Naive thymus-derived CD8-positive, alpha-beta T cell (primary cell): ENCODE results near the gene ANO8. TPM values are rescaled to one million over a fixed set of nuclear protein-coding genes. Genes with fewer than 3 reads are reported as not detected.
"Not testable (repeated sequence)": the region's sequence is repeated elsewhere in the genome, so short reads cannot be mapped to it uniquely, and the experiment has no call there.

ENCODE experiments used
- ATAC-seq, 2 donors: fragments of 150-1000 bp; cut with Tn5 transposase in 1 of 2; sonication (Bioruptor Pico), chemical (Tn5 transposase) in 1 of 2; 1 replicate in 1 of 2; 2 replicates in 1 of 2; pipeline ENCODE4 v1.10.0; 2021; ENCODE audit warnings: mild to moderate bottlenecking in 2 of 2, moderate library complexity in 2 of 2
- POLR2A ChIA-PET: fragments of 350-600 bp; sonication (Branson Sonifier 250); formaldehyde crosslinking; loops from one replicate; lab custom pipeline; 2021; ENCODE audit warnings: antibody characterized with exemption; lab: Charles Lee
- DNase-seq, 10 donors: peaks; one replicate each; pipeline versions ENCODE4 v3.0.0 to v3.0.0-alpha.2; 2020 to 2022
- H3K27ac Mint-ChIP-seq, 10 donors: one replicate each; pipeline ENCODE4 v1.8.0; 2020 to 2022; ENCODE audit warnings: mild to moderate bottlenecking in 10 of 10, mixed read lengths in 10 of 10, moderate library complexity in 4 of 10, inconsistent platforms in 1 of 10
- H3K27me3 Mint-ChIP-seq, 5 donors: one replicate each; pipeline ENCODE4 v1.8.0; 2021 to 2022; ENCODE audit warnings: mixed read lengths in 5 of 5
- H3K36me3 Mint-ChIP-seq, 3 donors: one replicate each; pipeline ENCODE4 v1.8.0; 2020 to 2022; ENCODE audit warnings: mixed read lengths in 3 of 3, mild to moderate bottlenecking in 2 of 3, inconsistent platforms in 1 of 3
- H3K4me1 Mint-ChIP-seq, 4 donors: one replicate each; pipeline ENCODE4 v1.8.0; 2021 to 2022; ENCODE audit warnings: mixed read lengths in 4 of 4
- H3K4me3 Mint-ChIP-seq, 10 donors: one replicate each; pipeline ENCODE4 v1.8.0; 2020 to 2022; ENCODE audit warnings: mild to moderate bottlenecking in 10 of 10, mixed read lengths in 10 of 10, moderate library complexity in 6 of 10, inconsistent platforms in 1 of 10
- H3K9me3 Mint-ChIP-seq, 9 donors: one replicate each; pipeline ENCODE4 v1.8.0; 2020 to 2022; ENCODE audit warnings: mixed read lengths in 9 of 9, mild to moderate bottlenecking in 3 of 9, inconsistent platforms in 1 of 9, moderate library complexity in 1 of 9
- polyA plus RNA-seq, 3 donors: library from polyadenylated mRNA; unstranded; fragments of 300-500 nt; fragmentation: Illumina TruSeq; gene quantifications; one replicate each; pipeline ENCODE4 v1.2.3, GENCODE V29; 2021
- total RNA-seq, 8 experiments: library from RNA in 2 of 8; stranded (reverse) in 2 of 8; gene quantifications; one replicate each; pipeline ENCODE4 v1.2.3 and lab custom pipeline; 2021 to 2026

The ANO8 gene, protein sequence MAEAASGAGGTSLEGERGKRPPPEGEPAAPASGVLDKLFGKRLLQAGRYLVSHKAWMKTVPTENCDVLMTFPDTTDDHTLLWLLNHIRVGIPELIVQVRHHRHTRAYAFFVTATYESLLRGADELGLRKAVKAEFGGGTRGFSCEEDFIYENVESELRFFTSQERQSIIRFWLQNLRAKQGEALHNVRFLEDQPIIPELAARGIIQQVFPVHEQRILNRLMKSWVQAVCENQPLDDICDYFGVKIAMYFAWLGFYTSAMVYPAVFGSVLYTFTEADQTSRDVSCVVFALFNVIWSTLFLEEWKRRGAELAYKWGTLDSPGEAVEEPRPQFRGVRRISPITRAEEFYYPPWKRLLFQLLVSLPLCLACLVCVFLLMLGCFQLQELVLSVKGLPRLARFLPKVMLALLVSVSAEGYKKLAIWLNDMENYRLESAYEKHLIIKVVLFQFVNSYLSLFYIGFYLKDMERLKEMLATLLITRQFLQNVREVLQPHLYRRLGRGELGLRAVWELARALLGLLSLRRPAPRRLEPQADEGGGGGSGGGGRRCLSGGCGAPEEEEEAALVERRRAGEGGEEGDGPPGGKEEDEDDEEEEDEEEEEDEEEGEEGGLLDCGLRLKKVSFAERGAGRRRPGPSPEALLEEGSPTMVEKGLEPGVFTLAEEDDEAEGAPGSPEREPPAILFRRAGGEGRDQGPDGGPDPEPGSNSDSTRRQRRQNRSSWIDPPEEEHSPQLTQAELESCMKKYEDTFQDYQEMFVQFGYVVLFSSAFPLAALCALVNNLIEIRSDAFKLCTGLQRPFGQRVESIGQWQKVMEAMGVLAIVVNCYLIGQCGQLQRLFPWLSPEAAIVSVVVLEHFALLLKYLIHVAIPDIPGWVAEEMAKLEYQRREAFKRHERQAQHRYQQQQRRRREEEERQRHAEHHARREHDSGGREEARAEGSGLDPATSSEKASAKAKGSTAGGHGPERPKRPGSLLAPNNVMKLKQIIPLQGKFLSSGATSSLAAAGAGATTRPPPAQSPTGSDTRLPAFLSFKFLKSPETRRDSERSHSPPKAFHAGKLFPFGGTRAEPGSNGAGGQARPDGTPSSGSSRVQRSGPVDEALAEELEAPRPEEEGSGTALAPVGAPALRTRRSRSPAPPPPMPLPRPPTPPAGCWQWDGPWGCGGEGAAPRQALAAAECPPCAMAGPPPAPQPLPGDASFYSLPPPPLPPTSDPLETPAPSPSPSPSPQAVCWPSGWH
- total RNA-seq, result 10 to 100 TPM; 15.7 to 18.4 TPM
- under 1 TPM; 0.08 to 0.29 (median 0.20) TPM for polyA plus RNA-seq
- total RNA-seq (lab: John Stamatoyannopoulos, UW), result 6.3 to 32.1 (median 24.4) reads per million in 6 experiments

DNA sequence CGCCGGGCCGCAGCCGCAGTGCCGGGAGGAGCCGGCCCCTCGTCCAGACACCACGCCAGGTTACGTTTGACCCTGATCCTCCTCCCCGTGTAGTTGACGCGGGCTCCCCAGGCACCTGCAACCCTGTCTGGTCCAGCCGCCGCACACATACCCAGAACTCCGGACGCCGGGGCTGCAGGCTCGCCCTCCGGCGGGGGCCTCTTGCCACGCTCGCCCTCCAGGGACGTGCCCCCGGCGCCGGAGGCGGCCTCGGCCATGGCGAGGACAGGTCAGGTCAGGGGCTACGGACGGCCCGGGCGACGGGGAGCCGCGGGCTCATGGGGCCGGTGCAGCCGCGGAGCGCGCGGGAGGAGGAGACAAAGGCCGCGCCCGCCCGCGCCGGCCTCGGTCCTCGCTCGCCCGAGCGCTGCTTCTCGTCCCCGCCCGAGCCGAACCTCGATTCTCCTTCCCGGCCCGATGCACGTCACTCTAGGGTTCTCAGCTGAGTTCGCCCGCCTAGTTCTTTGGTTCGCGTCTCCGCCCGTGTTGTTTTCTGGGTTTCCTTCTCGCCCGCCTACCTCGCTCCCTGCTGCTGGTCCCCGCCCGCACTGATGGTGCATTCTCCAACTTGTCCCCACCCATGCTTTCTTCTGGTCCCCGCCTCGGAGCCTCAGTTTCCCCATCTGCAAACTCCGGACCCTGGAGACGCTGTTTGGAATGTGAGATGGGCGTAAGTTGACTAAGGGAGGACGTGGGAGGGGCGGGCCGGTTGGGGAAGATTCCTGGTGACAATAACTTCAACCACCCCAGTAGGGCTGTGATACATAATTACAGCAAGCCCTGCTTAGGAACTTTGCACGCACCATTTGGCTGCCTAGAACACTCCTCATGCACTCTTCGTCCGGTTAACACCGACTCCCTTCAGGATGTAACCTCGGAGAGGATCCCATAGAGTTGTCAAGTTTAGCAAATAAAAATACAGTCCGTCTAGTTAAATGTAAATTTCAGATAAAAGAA, at the start of gene ANO8:
TSS of gene ANO8 (minus strand) at position 442 of the 996 bp plus-strand sequence. CDS start at position 257, 185 bp downstream.
- Mint-ChIP-seq H3K4me1 (peaks cover 14 to 62% (median 50%) of the 10 kb centered on the region in 4 donors), H3K27ac (peak within 1 kb of the TSS; percentile 76 to 96 (median 86)), H3K4me3 (peak within 1 kb of the TSS; percentile 80 to 96 (median 90)), H3K36me3 (peaks cover 0 to 2% (median 0%) of the 10 kb centered on the region in 3 donors), H3K27me3 (no peaks in the 10 kb centered on the region), H3K9me3 (no peaks in the 10 kb centered on the region)
- peak; percentile 88 to 97 (median 95) for DNase-seq
- POLR2A ChIA-PET, result interaction anchor here (0.6 to 4.6 kb wide), 13 partner anchors 10 to 505 kb away, joined by 3 to 36 read pairs (median 4); partner anchors contain the start of genes ABHD8, BABAM1, DDA1 and MRPL34
- ATAC-seq, result peak; percentile 61 to 63

DNA sequence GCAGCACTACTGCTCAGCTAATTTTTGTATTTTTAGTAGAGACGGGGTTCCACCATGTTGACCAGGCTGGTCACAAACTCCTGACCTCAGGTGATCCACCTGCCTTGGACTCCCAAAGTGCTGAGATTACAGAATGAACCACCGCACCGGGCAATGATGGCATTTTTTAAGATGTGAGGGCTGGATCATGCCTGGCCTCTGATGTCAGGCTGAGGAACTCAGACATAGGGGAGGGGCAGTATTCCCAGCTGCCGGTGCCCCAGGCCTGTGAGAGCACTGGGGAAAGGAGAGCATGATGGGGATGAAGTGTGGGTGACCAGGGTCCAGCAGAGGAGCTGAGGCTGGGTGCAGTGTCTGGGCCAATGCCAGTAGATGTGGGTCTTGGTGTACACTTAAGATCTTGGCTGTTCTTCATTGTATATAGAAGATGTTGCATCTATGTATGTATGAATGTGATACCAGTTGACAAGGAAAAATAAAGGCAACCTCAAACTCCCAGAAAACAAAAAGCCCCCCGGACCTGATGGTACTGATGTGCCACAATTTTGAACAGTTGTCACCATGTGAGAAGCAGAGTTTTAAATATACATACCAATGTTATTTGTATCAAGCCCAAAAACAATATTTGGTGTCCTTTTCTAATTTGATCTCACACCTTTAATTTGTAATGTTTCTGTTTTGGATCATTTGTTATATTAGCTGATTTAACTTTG, 45.9 kb upstream of the ANO8 start:
- Mint-ChIP-seq H3K27me3 (peaks cover 0 to 16% (median 8%) of the 10 kb centered on the region in 5 donors), H3K27ac (peak overlapping the region in 1 of 10 donors; percentile 34), H3K4me3 (peak overlapping the region in 2 of 10 donors; percentile 1 to 18), H3K9me3 (peaks cover 0 to 3% (median 0%) of the 10 kb centered on the region in 9 donors), H3K36me3 (peaks cover 0 to 3% (median 0%) of the 10 kb centered on the region in 3 donors), H3K4me1 (peaks cover 1 to 21% (median 11%) of the 10 kb centered on the region in 4 donors)
- ATAC-seq, result no peak
- POLR2A ChIA-PET, result interaction anchor here (0.5 to 0.7 kb wide), 2 partner anchors 150 to 298 kb away, joined by 4 to 8 read pairs; no protein-coding TSS in a partner anchor
- DNase-seq, result no peak

DNA sequence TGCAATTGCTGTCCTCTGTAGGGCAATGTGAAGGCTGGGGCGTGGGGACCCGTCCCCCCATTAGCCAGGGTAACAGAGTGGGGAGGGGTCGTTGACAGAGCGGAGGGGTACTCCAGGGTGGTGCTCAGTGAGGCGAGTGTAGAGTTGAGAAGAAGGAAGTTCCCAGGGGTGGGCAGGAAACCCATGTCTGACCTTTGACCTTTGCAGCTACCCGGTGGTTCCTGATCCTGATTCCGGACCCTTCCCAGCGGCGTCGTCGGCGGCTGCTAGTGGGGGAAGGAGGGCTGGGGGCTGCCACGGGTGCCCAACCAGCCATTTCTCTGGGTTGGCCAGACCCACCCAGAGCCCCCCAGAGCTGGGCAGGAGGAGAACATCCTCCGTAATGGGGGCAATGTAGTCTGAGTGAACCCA, 44.6 kb upstream of the ANO8 start:
- peaks cover 0 to 18% (median 8%) of the 10 kb centered on the region in 5 donors for H3K27me3 Mint-ChIP-seq
- H3K9me3 Mint-ChIP-seq, result peaks cover 0 to 3% (median 0%) of the 10 kb centered on the region in 9 donors
- POLR2A ChIA-PET, result no interaction called here
- H3K4me3 Mint-ChIP-seq, result no peak overlapping the region
- H3K36me3 Mint-ChIP-seq, result peaks cover 0 to 3% (median 0%) of the 10 kb centered on the region in 3 donors
- no peak for ATAC-seq
- DNase-seq, result no peak
- H3K4me1 Mint-ChIP-seq, result peaks cover 1 to 21% (median 11%) of the 10 kb centered on the region in 4 donors
- peak overlapping the region in 2 of 10 donors; percentile 71 to 79 for H3K27ac Mint-ChIP-seq

DNA sequence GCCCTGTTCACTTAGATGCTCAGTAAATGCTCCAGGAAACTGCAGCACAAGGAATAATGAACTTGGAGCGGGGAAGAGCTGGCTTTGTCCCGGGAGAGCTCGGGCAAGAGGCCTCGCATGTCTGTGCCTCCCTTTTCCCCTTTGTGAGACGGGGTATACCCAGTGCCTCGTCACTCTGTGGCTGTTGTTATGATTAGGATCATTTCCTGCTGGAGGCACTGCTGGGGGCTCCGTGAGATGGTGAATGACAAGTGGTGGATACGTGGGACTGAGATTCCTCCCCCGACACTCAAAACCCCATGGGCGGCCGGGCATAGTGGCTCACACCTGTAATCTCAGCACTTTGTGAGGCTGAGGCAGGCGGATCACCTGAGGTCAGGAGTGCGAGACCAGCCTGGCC, 43.6 kb upstream of the ANO8 start:
- H3K27ac Mint-ChIP-seq, result no peak overlapping the region
- peaks cover 1 to 18% (median 11%) of the 10 kb centered on the region in 4 donors for H3K4me1 Mint-ChIP-seq
- DNase-seq, result no peak
- ATAC-seq, result no peak
- no peak overlapping the region for H3K4me3 Mint-ChIP-seq
- H3K36me3 Mint-ChIP-seq, result peaks cover 0 to 3% (median 0%) of the 10 kb centered on the region in 3 donors
- peaks cover 0 to 18% (median 8%) of the 10 kb centered on the region in 5 donors for H3K27me3 Mint-ChIP-seq
- POLR2A ChIA-PET, result interaction anchor here (0.6 kb wide), 1 partner anchor 414 kb away, joined by 3 read pairs; no protein-coding TSS in a partner anchor
- peaks cover 0 to 3% (median 0%) of the 10 kb centered on the region in 9 donors for H3K9me3 Mint-ChIP-seq

DNA sequence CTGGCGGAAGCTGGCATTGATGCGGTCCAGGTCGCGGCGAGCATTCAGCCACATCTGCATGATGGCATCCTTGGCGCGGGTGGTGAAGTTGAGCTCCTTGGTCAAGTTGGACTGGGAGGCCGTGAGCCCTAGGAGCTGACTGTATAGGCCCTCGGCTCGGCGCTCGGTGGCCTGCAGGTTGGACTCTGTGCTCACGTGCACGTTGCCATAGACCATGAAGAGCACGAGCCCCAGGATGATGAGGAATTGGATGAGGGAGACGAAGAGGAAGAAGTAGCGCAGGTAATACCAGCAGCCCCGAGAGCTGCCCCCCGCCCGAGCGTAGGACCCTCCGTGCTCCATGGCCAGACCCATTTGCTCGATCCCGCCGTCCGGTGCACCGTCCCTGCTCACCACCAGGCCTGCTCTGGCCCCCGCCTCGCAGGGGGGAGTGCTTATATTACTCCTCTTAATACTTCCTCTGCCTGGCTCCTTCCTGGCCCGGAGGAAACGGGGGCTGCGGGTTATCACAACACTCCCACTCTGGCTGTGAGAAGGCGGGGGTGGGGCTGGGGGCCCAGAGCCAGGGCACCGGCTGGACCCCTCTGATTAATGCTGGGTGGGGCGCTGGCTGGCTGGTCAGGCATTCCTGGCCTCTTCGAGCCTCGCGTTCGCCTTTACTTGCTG, 42.4 kb upstream of the ANO8 start, which contains the start of gene PLVAP:
TSS of gene PLVAP (minus strand) at position 408 of the 666 bp plus-strand sequence. CDS start at position 354, 54 bp downstream.
- no peak within 1 kb of the TSS for H3K4me3 Mint-ChIP-seq
- peaks cover 0 to 18% (median 8%) of the 10 kb centered on the region in 5 donors for H3K27me3 Mint-ChIP-seq
- peak within 1 kb of the TSS in 1 of 10 donors; percentile 62 for H3K27ac Mint-ChIP-seq
- H3K4me1 Mint-ChIP-seq, result peaks cover 0 to 9% (median 4%) of the 10 kb centered on the region in 4 donors
- peaks cover 0 to 3% (median 0%) of the 10 kb centered on the region in 3 donors for H3K36me3 Mint-ChIP-seq
- no peak for ATAC-seq
- POLR2A ChIA-PET, result no interaction called here
- H3K9me3 Mint-ChIP-seq, result peaks cover 0 to 3% (median 0%) of the 10 kb centered on the region in 9 donors
- DNase-seq, result no peak

DNA sequence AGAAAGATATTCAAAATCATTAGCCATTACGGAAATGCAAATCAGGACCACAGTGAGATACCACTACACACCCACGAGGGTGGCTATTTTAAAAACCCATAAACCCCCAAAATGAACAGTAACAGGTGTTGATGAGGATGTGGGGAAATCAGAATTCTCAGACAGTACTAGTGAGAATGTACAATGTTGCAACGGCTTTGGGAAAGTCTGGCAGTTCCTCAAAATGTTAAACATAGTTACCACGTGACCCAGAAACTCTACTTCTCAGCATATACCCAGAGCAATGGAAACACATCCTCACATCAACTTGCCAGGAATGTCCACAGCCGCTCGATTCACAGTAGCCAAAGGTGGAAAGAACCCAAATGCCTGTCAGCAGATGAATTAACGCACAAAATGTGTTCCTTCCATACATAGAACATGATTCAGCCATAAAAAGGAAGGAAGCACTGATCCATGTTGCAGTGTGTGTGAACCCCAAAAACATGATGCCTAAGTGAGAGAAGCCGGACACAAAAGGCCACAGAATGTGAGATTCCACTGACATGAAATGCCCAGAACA, 35.5 kb upstream of the ANO8 start:
- DNase-seq (no peak), ATAC-seq (no peak)
- H3K4me3 Mint-ChIP-seq, result no peak overlapping the region
- H3K4me1 Mint-ChIP-seq, result peaks cover 0 to 12% (median 2%) of the 10 kb centered on the region in 4 donors
- POLR2A ChIA-PET, result no interaction called here
- peak overlapping the region in 1 of 10 donors; percentile 8 for H3K27ac Mint-ChIP-seq
- no peaks in the 10 kb centered on the region for H3K9me3 Mint-ChIP-seq
- no peaks in the 10 kb centered on the region for H3K36me3 Mint-ChIP-seq
- peaks cover 0 to 12% (median 5%) of the 10 kb centered on the region in 5 donors for H3K27me3 Mint-ChIP-seq

DNA sequence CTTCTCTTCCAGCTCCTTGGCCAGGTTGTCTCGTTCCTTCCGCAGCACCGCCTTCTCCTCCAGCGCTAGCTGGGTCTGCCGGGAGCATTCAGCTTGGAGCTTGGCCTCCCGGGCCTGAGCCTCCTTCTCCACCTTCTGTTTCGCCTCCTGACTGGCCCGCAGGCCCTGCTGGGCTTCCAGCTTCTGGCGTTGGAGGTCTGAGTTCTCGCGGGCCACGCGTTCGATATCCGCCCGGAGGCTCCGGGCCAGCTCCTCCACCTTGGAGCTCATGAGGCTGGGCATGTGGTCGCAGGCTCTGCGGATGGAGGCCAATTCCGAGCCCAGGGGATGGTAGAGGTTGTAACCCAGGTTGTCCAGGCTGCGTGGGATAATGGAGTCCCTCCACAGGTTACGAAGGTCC, 30.7 kb upstream of the ANO8 start:
- H3K4me1 Mint-ChIP-seq, result peaks cover 0 to 9% (median 3%) of the 10 kb centered on the region in 4 donors
- POLR2A ChIA-PET, result no interaction called here
- H3K4me3 Mint-ChIP-seq, result no peak overlapping the region
- no peak for ATAC-seq
- H3K36me3 Mint-ChIP-seq, result no peaks in the 10 kb centered on the region
- H3K9me3 Mint-ChIP-seq, result no peaks in the 10 kb centered on the region
- no peak for DNase-seq
- H3K27ac Mint-ChIP-seq, result no peak overlapping the region
- H3K27me3 Mint-ChIP-seq, result peaks cover 0 to 13% (median 6%) of the 10 kb centered on the region in 5 donors

DNA sequence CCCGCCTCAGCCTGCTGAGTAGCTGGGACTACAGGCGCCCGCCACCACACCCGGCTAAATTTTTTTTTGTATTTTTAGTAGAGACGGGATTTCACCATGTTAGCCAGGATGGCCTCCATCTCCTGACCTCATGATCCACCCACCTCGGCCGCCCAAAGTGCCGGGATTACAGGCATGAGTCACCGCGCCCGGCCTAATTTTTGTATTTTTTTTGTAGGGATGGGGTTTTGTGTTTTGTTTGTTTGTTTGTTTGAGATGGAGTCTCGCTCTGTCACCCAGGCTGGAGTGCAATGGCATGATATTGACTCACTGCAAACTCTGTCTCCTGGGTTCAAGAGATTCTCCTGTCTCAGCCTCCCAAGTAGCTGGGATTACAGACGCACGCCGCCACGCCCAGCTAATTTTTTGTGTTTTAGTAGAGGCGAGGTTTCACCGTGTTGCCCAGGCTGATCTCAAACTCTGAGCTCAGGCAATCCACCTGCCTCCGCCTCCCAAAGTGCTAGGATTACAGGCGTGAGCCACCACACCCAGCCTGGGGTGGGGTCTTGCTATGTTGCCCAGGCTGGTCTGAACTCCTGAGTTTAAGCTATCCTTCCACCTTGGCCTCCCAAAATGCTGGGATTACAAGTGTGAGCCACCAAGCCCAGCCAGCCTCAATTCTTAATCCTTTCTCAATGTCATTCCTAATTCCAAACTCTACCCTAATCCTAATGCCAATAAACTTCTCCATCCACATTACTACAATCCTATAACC, 29.4 kb upstream of the ANO8 start:
- ATAC-seq, H3K4me1 Mint-ChIP-seq, H3K27me3 Mint-ChIP-seq, H3K9me3 Mint-ChIP-seq, H3K4me3 Mint-ChIP-seq, POLR2A ChIA-PET, H3K36me3 Mint-ChIP-seq, H3K27ac Mint-ChIP-seq, DNase-seq: not testable (repeated sequence)
